ENCODE measurements around the gene MORN1.
"Not testable (repeated sequence)": the region's sequence is repeated elsewhere in the genome, so short reads cannot be mapped to it uniquely, and the experiment has no call there.

The MORN1 gene

DNA sequence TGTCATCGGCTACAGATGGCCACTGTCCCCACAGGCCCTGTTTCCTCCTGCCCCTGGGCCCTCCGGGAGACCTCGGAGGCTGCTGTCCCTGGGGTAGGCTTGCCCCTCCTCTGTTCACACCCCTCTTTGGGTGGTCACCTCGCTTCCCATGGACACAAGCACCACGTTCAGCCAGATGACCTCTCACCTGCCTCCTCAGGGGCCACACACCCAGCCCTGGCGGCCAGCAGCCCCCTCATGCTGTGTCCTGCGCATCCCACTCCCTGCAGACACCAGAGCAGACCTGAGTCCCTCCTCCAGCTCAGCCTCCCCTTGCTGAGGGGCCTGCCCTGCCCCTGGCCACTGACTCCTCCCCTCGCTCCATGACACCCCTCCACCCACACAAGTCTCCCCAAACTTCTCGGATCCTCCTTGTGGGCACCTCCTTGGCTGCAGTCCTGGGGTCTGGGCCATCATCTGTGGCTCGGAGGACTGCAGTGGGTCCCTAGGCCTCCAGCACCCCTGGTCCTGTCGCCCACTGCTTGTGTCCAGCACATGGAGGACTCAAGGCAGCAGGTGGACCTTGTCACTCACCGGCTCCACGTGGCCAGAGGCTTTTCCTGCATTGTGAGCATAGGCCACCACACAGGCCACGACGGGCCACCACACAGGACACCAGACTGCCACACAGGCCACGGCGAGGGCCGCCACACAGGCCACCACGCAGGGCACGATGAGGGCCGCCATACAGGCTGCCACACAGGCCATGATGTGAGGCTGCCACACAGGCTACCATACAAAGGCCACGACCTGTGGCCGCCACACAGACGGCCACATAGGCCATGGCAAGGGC, 51.1 kb downstream of the MORN1 start:
- DNase-seq: no peak

DNA sequence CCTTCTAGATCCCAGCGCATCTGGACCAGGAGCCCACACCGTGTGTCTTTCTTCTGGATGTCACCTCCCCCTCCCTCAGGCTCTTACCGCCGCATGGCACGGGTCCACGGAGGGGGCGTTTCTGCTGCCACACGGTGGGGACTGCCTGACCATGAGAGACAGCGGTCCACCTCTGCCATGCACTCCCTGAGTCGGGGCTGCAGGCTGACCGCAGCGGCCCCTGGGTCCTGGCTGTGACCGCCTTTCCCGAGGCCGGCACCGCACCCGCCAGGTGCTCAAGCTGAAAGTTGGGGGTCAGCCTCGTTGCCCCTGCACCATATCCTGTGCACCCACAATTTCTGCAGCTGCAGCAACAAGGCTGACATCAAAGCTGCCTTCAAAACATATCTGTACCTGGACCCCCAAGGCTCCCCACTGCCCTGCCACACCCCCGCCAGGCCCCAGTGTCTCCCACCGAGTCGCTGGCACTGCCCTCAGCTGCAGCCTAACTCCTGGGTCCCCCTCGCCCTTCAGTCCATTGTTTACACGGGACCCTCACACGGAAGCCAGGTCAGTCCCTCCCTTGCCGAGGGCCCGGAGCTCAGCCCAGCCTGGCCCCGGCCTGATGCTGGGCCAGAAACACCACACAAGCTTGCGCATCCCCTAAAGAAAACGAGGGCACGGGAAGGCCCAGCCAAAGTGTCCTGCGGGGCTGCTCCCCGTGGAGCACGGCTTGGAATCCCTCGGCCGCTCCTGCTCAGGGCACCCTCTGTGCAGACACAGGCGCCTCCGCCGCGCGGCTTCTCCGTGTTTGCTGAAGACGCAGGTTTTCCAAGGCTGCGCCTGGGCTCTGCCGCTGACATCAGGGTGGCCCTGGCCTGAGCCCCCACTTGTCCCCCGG, 51.9 kb downstream of the MORN1 start:
- DNase-seq: no peak

DNA sequence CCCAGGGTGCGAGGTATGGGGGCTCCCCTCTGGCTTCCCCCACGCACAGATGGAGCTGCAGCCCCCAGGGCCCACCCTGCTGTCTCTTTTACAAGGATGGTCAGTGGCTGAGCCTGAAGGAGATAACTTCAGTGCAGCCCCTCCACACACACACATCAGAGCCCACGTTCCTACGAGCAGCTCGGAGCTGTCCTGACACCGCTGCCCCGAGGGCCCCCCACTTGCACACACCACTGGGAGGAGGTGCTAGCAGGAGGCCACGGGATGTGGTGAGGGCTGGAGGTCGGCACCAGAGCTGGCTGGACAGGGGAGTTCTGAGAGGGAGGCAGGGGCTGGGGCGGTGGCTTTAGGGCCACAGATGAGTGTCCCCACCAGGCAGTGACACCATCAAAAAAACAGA, 53.9 kb downstream of the MORN1 start:
- no peak for DNase-seq

DNA sequence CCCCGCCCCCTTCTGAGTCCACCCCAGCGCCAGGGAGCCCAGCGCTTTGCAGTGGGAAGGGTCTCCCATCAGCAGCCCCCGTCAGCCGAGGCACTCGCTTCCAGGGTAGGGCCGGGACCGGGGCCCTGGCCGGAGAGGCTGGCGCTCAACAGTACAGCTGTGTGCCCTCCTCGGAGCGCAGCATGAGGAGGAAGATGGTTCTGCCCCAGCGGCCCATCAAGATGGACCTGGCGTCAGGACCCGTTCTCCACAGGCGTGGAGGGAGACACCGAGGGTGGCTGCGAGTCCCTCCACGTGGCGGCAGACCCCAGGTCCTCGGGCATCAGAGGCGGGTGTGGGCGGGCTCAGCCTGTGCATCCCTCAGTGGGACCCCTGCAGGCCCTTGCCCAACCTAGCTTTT, 54.3 kb downstream of the MORN1 start:
- no peak for DNase-seq

DNA sequence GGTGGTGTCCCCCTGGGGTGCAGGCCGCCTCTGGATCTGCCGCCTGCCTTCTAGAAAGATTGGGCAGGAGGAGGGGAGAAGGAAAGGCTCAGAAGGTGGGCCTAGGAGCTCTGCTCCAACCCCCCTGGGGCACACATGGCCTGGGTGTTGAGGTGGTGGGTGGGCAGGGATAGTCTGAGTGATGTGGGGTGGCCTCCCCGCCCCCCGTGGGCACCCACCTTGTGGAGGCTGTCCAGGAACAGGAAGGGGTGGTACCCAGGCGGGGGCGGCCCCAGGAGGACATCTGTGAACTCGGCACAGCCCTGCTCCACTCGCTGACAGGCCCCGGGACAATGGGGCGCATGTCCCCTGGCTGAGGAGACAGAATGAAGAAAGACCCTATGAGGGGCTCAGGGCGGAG, 54.9 kb downstream of the MORN1 start:
- no peak for DNase-seq

DNA sequence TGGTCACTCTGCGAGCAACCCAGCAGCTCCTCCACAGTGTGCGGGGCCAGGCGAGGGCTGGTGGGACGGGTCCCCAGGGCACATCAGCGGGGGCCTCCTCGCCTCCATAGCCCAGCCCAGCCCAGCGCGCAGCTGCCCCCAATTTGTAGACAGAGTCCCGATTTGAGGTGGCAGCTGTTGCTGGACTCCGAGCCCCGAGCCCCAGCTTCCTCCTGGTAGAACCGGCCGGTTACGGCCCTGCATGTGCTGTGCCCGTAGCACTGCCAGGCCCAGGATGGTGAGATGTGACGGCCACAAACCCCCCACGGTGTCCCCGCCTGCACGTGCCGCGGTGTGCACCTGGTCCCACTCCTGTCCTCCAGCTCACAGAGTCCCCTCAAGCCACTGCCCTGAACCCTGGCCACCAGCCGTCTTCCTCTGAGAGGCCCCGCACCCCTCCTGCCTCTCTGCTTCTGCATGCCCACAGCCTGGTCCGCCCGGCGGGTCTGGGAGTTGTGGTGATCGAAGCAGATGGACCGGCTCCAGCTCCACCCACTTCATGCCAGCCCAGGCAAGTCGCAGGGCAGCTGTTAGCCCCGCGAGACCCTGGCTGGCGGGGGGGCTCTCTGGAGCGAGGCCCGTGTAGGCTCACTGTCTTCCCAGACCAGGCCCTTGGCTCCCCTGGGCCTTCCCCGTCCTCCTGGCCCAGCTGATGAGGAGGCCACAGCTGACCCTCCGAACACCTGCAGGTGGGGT, 55.5 kb downstream of the MORN1 start:
- DNase-seq: no peak

DNA sequence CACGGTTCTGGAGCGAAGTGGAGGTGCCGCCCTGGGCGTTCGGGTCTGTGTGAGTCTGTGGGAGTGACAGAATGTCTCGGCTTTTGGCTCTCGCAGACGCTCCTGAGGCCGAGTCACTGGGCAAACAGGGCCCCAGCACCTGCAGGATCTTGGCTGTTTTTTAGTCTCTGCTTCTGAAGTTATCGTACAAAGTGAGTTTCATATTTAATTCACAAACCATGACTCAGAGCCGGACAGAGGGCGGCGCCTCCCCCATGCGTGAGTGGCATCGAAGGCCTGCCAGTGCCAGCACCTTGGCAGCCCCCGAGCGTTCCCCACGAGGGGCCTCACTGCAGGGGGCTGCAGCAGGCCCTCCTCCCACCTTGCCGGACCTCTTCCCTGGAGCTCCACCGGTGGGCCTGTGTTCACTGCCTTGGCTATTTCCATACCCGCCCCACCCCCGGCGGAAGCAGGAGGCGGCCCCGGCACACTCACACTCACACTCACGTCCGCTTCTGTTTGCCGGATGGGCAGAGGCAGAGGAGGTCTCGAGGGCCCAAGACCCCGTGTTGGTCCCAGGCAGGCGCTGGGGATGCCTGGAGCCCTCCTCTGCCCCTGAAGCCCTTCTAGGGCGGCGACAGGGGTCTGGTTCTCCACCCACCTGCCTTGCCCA, 56.3 kb downstream of the MORN1 start:
- DNase-seq: no peak

DNA sequence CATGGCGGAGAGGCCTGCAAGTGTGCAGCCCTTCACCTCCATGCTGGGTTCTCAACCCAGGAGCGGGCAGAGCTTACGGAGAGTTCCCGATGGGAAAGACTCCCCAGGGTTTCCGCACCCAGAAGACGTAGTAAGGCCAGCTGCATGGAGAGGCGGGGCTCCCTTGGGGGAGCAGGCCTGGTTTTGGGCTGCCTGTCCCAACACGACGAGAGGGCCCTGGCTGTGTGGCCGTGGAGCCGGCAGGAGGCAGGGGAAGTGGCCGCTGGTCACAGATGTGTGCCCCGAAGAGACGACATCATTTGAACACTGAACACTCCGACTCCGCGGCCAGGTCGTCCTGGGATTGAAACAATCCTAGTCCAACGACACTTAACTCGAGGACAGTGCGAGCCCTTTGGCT, 57.0 kb downstream of the MORN1 start:
- DNase-seq: no peak

DNA sequence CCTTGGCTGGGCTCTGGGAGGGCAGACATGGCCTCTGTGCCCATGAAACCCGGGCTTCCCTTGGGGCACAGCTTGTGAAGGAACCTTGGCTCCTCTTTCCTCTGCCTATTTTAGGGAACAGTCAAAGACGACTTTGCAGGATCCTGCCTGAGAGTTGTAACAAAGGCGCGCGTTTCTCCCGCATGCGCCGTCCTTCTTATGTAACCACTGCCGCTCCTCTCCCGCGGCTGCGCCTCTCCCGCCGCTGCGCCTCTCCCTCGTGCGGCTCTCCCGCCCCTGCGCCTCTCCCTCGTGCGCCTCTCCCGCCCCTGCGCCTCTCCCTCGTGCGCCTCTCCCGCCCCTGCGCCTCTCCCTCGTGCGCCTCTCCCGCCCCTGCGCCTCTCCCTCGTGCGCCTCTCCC, 59.8 kb downstream of the MORN1 start:
- not testable (repeated sequence) for DNase-seq

DNA sequence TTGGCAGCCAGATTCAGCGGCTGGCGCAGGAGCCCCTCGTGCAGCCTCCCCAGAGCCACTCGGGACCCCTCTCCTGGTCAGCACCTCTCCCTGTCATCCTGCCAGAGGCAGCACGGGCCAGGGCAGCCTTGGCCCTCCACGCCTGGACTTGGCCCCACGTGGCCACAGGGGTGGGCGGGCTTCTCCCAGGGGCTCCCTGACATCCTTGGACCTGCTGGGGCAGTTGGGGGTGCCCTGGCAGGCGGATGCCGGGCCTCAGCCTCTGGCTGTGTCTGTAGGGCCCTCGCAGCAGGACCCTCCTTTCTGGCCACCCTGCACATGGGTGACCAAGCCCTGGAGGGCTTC, 60.2 kb downstream of the MORN1 start:
- DNase-seq: no peak

DNA sequence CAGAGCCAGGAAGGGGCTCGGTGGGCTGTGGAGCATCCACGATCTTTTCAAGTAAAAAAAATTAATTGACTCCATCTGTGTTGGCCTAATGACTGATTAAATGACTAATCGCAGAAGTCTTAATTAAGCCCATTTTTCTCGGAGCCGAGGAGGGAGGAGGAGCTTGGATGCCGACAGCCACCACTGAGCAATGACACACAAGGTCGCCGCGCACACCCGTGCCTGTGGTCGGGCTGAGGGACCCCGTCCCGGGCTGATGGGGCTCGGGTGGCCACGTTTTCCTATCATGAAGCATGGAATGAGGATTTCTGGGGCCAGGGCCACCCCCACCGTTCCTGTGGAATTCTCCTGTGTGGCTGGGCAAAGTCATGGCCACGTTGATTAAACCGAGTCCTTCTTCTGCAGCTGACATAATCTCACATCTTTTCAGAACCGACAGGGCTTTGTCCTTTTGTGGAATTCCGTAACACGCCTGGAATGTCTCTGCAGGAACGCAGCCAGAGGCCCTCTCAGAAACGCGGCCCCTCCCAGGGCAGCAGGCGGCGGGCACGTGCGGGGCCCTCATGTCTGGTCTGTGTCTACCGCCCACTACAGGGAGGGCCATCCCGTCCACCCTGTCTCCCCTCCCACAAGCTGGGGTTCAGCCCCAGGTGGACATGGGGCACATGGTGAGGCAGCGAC, 60.7 kb downstream of the MORN1 start:
- DNase-seq: no peak

DNA sequence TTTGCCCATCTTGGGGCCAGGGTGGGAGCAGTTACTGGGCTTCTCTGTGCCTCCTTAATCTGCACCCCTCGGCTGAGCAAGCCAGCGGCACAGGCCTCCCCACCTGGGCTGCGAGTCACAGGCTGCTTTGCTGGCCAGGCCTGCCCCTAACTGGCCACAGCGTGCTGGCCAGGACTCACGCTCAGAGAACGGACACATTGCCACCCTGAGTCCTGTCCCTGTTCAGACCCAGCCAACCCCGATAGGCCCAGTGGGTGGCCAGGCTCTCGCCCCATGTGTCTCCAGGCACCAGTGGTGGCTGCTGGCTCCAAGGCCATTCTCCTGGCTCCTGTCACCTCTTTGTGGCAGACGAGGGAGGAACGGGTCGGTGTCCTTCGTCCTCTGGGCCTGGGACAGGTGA, 61.3 kb downstream of the MORN1 start:
- no peak for DNase-seq

DNA sequence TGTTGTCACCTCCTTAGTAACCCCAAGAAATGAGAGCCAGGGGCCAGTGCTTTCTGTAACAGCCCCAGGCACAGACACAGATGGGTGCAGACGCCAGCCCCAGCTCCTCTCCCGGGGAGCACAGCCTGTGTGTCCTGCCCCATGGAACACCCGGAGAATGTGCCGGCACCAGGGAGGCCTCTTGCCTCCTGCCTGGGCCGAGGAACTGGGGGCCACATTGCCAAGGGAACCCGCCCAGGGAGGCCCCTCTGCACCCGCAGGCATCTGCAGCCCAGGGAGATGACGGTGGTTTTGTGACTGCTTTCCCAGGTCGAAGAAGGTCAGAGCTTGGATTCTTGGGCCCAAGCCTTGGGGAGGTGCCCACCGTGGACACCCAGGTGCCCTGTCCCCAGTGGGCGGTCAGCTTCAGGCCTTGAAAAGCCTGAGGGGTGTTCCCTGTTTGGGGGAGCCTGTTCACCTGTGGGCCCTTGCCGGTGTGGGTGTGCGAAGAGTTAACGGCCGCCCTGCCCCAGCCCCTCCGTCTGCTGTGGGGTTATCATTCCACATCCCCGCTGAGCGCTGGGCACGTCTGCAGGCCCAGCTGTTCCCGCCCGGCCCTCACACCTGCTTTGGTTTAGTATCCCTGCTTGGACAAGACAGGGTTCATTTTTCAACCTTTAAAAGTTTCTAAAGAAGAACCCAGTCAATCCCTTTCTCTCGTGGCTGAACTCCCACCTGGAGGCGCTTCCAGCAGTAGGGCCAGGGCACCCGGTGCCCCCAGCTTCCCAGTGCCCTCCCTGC, 62.5 kb downstream of the MORN1 start:
- no peak for DNase-seq

DNA sequence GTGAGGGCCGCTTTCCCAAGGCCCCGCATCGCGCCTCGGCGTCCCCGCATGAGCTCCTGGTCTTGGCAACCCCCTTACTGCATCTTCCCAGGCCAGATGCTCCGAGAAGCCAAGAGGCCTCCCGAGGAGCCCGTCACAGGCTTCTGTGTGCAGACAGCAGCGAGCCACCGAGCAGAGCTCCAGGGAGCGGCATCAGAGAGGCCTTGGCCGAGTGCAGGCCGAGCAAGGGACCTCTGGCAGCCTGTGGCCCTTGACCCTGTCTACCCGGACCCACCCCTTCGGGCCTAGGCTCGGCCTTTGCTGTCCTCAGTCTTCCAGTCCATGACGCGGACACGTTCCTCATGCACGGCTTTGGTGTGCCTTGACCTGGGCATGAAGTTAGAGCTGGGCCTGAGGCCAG, 63.5 kb downstream of the MORN1 start:
- DNase-seq: no peak

DNA sequence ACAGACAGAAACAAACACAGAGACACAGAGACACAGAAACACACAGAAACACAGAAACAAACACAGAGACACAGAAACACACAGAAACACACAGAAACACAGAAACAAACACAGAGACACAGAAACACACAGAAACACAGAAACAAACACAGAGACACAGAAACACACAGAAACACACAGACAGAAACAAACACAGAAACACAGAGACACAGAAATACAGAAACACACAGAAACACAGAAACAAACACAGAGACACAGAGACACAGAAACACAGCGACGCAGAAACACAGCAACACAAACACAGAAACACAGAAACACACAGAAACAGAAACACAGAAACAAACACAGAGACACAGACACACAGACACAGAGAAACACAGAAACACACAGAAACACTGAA, 64.2 kb downstream of the MORN1 start:
- DNase-seq: not testable (repeated sequence)

DNA sequence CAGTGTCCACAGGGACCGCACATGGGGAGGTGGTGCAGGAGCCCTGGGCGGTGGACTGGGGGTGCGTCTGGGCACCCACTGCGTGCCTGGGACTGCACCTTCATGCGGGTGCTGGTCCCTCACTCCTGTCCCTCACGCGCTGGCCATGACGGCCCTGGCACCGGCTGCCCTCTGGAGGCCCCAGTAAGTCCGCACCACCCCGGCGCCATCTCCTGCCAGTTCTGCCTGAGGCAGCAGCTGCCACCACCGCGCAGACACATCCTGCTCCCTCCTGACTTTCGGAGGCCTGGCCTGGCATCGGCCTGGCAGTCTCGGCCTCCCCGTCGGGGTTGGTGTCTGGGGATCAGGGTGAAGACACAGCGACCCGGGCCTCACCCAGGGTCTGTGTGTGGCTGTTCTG, 64.8 kb downstream of the MORN1 start:
- no peak for DNase-seq

DNA sequence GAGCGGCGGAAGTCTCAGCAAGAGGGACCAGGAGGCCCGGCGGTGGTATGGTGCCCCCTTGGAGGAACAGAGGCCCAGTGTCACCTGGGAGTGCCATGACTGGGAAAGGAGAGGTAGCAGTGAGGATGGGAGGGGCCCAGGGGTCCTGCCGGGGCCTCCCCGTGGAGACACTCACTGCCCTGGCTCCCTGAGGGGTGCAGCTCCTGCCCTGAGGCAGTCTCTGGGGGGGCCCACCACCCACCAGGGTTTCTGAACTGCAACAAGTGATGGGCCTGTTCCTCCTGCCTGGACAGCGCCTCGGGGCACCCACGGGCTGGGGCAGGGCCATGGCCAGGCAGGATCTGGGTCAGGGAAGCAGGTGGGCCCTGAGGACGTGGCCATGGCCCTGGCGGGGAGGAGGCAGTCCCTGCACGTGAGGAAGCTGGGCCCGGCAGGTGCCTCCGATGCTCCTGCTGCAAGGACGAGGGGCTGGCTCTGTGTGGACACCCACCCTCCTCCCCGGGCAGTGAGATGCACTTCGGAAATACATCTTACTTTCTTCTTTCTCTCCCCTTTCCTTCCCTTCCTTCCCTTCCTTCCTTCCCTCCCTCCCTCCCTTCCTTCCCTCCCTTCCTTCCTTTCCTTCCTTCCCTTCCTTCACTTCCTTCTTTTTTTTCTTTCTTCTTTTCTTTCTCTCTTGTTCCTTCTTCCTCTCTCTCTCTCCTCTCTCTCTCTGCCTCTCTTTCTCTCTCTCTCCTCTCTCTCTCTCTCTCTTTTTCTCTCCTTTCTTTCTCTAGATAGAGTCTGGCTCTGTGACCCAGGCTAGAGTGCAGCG, 66.6 kb downstream of the MORN1 start:
- no peak for DNase-seq

DNA sequence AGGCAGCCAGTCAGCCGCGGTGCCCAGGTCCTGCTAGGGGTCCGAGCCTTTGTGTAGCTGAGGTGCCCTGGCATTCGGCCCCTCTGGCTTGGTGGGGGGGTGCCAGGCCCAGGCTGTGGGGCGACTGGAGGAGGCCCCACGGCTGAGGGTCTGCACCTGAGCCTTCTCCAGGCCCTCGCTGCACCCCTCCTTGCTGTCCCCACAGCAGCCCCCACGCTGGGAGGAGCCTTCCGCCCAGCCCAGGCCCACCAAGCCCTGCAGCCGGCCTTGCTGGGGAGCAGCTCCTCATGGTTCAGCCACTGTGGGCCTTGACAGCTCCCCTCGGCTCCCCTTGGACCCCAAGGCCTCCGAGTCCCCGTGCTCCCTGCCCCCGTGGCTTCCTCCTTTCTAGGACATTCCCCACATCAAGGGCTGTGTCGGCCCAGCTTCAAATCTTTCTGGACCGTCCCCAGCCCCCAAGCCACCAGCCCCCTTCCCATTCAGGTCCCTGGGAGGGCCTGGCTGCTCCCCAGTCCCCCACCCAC, 67.8 kb downstream of the MORN1 start:
- no peak for DNase-seq
